GM19099 (cell line): ENCODE results near the gene PLA2G12A.

Source experiments
- POLR2A ChIP-seq: IDR thresholded peaks from 3 replicates; pipeline ENCODE4 v1.6.1; 2011; ENCODE audit warnings: low read depth; ENCODE audit not compliant: insufficient read length; ENCODE audit errors: extremely low read depth

The PLA2G12A gene

GRCh38 chr4:109738104-109738872 is 8.4 kb upstream of the PLA2G12A start:
- TF ChIP-seq POLR2A, result no peak

DNA sequence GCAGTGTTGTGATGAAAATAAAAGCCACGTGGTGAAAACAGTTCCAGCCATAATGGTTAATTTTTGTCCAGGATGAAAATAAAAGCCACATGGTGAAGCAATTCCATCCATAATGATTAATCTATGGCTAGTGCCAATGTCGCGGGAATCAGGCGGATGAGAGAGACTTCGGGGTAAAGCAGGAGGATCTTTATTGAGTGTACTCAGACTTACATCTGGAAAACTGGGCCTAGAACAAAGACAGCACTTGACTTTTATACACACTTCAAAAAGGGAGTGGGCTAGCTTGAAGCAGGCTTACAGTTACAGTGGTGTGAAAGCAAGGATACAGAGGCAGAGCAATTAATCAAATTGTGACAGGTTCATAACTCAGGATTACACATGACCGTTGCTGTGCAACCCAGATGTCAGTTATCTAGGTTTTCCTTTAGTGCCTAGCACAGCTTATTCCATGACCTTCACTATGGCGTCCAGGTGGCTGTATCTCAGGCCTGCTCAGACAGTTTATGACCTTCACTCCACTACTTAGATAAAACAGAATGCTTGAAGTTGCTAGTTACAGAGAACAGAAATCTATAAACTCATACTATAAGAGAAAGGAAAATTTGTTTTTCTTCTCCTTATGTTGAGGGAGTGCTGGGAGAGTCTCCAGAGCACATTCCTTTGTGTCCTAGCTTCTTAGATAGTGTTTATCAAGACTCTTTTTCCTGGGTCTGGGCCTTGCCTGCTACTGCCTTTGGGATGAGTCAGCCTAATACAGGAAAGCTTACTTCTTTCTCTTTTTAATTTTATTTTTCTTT is 5.9 kb upstream of the PLA2G12A start:
- no peak for TF ChIP-seq POLR2A

DNA sequence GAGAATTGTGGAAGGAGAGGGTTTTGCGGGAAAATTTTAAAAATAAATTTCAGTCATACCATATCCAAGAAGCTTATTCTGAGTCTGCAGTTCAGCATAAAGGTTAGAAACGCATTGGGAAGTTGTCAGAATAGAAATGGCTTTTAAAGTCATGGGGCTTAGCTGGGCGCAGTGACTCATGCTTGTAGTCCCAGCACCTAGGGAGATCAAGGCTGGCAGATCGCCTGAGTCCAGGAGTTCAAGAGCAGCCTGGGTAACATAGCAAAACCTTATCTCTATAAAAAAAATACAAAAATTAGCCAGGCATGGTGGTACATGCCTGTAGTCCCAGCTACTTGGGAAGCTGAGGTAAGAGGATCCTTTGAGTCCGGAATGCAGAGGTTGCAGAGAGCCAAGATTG is 3.9 kb upstream of the PLA2G12A start:
- TF ChIP-seq POLR2A, result no peak

GRCh38 chr4:109730619-109731545 is 1.0 kb upstream of the PLA2G12A start:
- TF ChIP-seq POLR2A, result no peak

GRCh38 chr4:109729117-109729717 is 653 bp downstream of the PLA2G12A start:
- TF ChIP-seq POLR2A, result no peak

DNA sequence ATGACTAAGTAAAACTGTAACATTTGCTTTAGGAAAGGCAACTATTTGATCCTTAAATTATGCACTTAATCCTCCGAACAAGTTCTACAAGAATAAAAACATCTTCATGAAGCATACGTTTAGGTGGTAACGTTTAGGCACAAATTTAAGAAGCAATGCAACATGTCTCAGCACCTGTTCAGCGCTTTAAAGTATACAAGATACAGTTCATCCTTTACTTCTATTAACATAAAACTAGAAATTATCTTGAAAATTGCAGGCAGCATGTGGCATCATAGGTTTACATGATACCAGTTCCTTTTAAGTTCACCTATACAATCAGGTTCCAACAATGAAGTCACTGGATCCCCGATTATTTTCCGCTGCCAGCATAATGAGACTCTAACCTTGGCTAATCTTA is 1.5 kb downstream of the PLA2G12A start:
- no peak for TF ChIP-seq POLR2A

GRCh38 chr4:109723110-109723509 is 6.8 kb downstream of the PLA2G12A start:
- TF ChIP-seq POLR2A, result no peak

GRCh38 chr4:109722357-109722756 is 7.5 kb downstream of the PLA2G12A start:
- no peak for TF ChIP-seq POLR2A

DNA sequence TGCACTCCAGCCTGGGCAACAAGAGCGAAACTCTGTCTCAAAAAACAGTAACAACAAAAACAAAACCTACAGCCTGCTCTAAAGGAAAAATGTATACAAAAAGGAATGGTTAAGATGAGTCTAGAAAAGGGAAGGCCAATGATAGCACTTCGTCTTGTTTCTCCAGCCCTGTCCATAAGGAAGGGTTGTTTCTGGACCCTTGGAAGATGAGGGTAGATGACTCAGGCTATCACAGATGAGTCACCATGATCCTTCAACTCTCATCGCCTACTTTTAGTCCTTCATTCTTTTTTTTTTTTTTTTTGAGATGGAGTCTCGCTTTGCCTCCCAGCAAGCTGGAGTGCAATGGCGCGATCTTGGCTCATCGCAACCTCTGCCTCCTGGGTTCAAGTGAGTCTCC is 8.8 kb downstream of the PLA2G12A start:
- no peak for TF ChIP-seq POLR2A

- no peak for TF ChIP-seq POLR2A
Observed at GRCh38 chr4:109719604-109720003, 10.3 kb downstream of the PLA2G12A start.

DNA sequence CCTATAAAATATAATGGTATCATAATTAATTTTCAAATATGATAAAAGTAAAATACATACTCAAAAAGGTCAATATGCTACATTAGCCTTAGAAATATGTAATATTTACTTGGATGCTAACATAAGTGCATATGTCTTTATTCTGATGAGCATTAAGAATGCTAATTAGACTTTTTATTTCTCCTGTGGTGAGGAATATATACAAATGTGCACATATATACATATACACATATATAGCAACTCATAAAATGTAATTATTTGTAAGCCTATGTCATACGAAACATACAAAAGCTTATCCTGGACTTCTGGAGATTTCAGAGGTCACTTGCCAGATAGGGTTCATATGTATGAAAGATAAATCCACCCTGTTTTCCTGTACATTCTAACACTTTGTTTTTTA is 11.1 kb downstream of the PLA2G12A start:
- TF ChIP-seq POLR2A, result no peak

GRCh38 chr4:109713500-109713899 is 16.4 kb downstream of the PLA2G12A start:
- no peak for TF ChIP-seq POLR2A

- no peak for TF ChIP-seq POLR2A
Observed at GRCh38 chr4:109708990-109709389, 20.9 kb downstream of the PLA2G12A start.

GRCh38 chr4:109708435-109708834 is 21.4 kb downstream of the PLA2G12A start:
- no peak for TF ChIP-seq POLR2A
